NCI-H69 (cell line): ENCODE data around the gene GNAI2.
"Not testable (repeated sequence)": the region's sequence is repeated elsewhere in the genome, so short reads cannot be mapped to it uniquely, and the experiment has no call there.

Experiments used
- DNase-seq: peaks from one replicate; lab custom pipeline; 2025; lab: John Stamatoyannopoulos, UW

The GNAI2 gene

DNA sequence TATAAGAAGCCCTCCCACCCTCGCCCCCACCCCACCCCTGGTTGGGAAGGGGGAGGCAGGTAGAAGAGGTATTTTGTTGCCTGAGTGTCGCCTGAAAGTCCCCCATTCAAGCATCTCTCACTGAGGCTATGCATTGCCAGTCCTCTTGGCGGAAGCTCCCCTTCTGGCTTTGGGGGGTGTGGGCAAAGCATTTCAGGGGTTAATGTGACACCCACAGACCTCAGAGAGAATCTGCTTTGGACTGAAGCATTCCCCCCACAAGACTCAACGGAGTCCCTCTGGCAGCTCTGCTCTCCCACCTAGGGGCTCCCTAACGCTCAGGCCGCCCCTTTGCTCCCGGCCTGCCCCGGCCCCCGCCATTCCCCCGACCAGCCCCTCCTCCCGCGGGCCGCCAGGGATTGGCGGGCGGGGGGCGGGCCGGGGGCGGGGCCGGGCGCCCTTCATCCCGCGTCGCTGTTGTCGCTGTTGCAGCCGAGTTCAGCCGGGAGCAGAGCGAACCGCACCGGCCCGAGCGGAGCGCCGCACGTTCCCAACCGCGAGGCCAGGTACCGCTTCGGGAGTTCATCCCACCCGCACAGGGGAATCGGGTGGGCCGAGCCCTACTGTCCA is 31.1 kb upstream of the GNAI2 start, which contains the start of gene SLC38A3:
TSS of gene SLC38A3 (plus strand) at position 468 of the 609 bp plus-strand sequence. CDS start 8,929 bp downstream, outside the sequence.
- peak; percentile 49 for DNase-seq

DNA sequence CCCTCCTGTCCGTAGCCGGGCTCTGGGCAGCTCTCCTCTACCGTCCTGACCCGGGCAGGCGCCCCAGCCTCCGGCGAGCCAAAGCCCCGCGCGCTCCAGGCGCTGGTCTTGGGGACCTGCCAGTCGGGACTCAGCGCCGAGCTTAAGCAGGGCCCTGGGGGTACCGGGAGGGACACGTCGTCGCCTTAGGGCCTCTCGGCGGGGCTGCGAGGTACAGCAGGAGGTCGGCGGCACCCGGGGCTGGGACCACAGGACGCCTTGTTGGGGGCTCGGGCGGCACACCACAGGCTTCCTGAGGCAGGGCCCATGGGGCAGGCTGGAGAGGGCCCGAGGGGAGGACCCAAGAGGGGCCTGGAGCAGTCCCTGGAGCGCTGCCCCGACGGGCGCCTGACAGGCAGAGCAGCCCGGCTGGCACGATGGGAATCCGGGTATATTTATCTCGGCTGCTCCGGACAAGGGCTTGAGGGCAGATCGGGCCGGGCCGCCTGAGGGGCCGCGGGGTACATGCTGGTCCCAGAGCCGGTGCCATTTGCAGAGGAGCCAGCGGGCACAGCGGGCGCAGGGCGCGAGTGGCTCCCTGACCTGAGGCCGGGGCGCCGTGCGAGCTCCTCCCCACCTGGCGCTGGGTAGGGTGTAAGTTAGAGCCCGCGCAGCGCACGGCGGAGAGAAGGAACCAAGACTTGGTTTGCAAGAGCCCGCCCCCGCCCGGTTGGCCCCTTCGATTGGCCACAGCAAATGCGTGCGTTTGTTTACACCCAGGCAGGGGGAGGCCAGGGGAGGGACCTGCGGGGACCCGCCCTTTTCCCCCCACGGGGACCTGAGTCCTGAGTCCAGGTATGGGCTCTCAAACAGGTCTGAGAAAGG is 30.4 kb upstream of the GNAI2 start:
- DNase-seq = peak; percentile 66

DNA sequence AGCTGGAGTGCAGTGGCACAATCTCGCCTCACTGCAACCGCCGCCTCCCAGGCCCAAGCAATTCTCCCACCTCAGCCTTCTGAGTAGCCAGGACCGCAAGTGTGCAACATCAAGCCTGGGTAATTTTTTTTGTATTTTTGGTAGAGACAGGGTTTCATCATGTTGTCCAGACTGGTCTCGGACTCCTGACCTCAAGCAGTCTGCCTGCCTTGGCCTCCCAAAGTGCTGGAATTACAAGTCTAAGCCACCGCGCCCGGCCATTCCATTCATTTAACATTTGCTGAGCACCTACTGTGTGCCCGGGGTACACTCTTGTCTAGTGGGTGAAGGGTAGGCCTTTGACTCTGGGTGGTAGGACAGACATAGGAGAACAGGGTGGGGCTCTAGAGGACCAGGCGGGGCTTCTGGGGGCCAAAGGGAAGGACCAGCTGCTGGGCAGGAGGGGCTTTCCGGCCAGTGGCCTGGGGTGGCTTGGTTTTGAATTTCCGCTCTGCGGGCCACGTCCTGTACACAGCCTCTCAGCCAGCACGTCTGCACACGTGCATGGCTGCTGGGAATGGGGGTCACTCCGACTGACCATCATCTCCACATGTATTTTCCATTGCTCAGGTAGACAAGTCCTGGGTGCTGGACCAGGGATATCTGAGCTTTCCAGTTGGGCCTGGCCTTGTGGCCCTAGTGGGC is 28.5 kb upstream of the GNAI2 start:
- DNase-seq = no peak

DNA sequence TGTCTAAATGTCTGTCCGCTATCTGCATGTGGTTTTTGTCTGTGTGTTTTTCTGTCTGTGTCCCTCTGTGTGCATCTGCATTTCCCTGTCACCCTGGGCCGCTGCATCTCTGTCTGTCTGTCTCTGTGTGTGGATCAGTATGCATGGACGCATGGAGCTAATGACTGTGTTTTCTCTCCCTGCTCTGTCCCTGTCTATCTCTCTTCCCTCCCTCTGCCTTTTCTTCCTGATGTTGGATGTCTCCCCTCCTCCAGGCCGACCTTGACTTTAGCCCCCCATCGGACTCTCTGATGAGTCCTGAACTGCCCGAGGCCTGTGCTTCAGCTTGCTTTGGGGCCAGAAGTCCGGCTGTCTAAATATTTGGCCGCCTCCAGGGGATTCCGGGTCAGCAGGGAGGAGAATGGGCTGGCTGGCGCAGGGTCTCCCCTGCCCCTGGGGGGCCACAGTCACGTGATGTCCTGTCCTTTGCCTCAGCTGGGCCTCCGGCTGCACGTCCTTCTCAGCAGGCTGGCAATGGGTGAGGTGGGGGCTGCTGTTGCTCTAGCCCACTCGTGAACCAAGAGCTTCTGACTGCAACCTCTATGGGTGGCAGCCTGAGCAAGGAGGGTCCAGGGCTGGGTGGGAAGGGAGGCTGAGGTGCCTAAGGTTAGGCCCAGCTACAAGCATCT is 27.2 kb upstream of the GNAI2 start:
- peak; percentile 21 for DNase-seq

DNA sequence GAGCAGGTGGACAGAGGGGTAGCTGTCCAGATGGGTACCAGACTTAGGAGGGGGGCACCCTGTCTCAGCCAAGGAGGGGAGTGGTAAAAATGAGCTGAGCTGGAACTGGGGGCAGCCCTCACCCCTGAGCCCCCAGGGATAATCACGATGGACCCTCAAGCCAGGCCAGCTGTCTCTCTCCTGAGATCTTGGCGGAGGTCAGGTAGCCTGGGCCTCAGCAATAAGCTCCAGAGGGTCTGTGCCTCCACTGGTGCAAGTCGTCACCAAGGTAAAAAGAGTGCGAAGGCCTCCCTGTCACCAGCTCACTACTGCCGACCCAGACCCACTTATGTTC is 25.9 kb upstream of the GNAI2 start:
- no peak for DNase-seq

DNA sequence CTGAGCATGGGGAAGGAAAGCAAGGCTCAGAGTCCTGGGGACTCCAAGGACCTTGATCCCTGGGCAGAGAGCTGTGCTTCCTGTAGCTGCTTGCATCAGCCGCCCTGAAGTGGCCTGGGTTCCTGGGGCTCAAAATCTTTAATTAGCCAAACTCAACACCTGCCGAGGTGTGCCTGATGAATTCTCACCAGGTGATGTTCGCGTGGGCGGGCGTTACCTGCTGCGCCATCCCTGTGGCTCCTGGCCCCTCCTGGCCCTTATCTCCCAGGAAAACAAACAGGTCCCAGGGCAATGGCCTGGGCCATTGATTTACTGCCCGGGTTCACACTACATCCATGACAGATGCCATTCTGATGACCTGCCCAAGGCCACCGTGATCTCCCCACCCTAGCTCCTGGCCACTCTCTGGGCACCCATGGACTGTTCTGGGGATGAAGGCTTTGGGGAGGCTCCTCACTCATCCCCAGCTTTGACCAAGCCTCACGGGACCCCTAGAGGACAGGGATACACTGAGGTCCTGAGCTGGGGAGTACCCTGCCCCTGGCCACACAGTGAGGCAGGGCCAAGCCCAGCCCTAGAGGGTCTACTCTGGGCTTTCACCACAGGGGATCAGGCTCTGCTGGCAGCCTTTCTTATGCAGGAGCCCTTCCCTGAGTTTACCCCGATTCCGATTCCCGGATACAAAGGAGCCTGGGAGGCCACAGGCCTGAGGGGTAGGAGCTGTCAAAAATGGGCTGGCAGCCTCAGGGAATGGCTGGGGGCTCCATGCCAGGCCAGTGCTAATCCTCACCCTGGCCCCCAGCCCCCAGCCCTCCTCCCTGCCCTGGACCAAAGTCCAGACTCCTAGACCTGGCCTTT is 25.3 kb upstream of the GNAI2 start:
- peak; percentile 24 for DNase-seq

DNA sequence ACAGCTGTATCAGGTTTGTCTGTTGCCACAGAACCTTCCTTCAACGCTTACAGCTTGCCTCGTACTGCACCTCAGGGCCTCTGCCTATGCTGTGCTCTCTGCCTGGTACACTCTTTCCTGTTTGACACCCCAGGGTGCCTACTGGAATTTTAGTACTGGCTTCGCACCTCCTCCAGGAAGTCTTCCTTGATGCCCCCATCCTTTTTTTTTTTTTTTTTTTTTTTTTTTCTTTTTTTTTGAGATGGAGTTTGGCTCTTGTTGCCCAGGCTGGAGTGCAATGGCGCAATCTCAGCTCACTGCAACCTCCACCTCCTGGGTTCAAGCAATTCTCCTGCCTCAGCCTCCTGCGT is 24.7 kb upstream of the GNAI2 start:
- DNase-seq = not testable (repeated sequence)

DNA sequence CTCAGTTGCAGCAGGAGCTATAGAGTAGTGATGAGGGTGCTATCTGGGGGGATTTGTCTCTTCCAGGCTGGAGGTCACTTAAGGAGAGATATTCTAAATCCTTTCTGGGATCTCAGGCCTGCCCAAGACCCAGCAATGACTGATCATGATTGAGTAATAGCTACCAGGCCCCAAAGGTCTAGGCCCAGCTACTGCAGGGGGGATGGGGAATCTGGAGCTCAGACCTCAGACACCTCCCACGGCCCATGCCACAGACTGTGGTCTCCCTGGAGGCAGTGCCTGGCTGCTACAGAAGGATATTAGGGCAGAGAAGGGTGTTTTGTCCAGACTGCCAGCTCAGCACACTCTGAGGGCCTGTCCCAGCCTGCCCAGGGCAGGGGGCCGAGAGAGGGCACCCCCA is 24.1 kb upstream of the GNAI2 start:
- no peak for DNase-seq

DNA sequence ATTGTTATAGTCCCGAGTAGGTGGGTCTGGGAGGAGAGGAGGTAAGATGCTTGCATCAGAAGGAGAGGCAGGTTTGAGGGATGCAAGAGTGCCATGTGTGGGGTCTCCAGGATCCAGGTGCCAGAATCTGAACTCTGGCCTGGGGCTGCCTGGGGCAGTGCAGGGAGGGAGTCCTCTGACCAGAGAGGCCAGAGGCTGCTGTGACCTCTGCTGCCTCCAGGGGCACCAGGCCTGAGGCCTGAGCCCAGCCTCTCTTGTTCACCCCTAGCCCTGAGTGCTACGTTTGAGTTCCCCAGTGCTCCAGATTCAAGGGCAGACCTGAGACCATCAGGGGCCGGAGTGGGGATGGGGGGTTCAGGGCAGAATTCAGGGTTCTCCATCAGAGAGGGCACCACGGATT is 23.5 kb upstream of the GNAI2 start:
- DNase-seq = no peak

DNA sequence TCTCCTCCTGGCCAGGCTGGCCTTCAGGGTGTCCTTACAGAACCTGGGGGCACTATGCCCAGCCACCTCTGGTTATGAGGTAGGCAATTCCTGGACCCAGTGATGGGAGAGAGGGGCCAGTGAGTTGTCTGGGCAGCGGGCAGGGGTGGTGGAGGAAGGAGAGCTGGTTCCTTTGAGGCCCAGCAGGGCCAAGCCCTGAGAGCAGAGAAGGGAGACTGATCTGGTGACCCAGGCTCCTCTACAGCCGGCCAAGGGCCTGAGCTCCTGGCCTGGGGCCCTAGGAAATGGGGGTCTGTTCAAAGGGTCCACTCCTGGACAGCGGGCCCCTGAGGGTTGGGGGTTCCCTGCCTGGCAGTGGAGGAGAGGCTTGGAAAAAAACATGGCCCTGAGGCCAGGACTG is 23.0 kb upstream of the GNAI2 start:
- DNase-seq = no peak

DNA sequence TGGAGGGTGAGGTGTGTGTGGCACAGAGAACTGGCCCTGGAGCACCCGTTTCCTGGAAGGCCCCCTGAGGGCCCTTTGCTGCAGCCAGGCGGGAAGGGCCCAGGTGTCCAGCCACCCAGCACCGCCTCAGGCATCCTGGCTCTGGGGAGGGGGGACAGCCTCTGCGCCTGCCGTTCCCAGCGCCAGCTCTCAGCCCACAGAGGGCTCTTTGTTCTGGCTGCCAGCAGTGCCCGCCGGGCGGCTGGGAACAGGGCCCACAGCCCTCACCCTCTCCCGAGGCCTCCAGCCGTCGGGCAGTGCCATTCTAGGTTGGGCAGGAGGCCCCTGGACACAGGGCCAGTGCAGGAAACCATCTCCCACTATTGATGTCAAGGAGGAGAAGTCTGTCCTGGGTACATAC is 22.6 kb upstream of the GNAI2 start:
- peak; percentile 57 for DNase-seq

DNA sequence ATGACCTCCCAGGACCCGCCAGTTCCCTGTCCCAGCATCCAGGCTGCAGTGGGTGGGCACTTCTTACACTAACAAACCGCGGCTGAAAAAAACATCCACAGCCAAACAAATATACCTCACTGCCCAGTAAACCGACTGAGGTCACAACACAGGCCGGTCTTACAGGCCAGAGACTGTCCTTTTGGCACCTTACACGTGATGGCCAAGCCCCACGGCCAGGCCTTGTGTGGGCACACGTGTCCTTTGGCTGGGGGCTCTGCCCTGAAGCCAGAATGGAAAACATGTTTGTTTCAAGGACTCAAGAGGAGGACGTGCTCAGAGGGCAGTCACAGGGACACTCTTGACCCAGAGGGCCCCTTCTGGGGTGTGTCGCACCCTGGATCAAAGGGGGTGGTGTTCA is 21.2 kb upstream of the GNAI2 start:
- no peak for DNase-seq

DNA sequence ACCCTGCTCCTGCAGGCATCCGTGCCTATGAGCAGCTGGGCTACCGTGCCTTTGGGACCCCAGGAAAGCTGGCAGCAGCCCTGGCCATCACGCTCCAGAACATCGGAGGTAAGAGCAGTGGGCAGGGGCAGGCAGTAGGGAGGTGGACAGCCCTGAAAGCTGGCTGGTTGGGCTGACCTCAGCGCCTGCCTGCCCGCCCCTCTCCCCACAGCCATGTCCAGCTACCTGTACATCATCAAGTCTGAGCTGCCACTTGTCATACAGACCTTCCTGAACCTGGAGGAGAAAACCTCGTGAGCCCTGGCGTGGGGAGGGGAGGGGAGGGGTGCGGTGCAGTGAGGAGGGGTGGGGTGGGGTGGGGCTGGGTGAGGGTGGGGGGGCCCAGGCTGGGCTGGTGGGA is 20.5 kb upstream of the GNAI2 start:
- no peak for DNase-seq

DNA sequence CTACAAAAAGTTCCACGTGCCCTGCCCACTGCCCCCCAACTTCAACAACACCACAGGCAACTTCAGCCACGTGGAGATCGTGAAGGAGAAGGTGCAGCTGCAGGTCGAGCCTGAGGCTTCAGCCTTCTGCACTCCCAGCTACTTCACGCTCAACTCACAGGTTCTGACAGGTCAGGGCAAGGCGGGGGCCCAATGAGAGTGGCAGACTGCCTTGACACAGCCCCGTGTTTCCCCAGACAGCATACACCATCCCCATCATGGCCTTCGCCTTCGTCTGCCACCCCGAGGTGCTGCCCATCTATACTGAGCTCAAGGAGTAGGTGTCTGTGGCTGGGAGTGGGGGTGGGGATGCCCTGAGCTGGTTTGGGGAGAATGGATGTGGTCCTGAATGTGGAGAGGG is 18.3 kb upstream of the GNAI2 start:
- DNase-seq = no peak

DNA sequence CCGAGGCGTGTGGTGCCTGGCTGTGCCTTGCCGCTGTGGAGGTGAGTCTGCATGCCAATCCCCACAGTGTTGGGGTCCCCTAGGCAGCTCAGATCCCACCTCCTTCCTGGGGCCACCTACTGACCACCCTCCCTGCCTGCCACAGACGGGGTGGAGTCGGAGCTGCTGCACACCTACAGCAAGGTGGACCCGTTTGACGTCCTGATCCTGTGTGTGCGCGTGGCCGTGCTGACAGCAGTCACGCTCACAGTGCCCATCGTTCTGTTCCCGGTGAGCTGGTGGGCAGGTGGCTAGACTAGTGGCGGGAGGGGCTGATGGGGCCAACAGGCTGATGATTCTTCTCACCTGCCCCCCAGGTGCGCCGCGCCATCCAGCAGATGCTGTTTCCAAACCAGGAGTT is 17.6 kb upstream of the GNAI2 start:
- DNase-seq = no peak

DNA sequence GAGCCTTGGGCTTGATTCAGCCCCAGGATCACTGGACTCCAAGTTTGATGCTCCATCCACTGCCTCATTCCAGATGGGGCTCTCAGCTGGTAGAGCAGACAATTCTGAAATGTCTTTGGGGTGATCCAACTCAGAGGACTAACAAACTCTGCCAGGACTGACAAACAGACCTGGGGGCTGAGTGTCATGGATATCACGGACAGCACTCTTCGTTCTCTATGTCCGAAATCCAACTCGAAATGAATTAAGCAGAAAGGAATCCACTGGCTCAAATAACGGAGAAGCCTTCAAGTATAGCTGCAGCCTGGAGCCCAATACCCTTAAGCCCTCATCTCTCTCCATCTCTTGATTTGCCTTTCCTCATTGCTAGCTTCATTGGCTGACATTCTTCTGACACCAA is 16.7 kb upstream of the GNAI2 start:
- DNase-seq = no peak

DNA sequence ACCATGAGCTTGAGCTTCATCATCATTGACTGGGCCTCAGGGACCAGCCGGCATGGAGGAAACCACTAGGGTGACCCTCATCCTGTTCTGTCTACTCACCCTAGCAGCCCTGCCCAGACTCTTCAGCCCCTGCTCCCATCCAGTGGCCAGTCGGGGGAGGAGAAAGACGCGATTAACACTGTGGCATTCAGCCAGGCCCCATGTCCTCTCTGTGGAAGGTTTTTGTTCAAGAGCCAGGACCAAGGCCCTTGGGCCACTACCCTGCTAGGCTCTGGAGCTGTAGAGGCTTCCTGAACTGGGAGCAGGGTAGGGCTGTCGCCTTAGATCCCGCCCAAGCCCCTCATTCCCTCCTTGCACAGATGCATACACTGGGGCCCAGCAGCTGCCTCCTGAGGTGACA is 15.9 kb upstream of the GNAI2 start:
- DNase-seq = no peak

DNA sequence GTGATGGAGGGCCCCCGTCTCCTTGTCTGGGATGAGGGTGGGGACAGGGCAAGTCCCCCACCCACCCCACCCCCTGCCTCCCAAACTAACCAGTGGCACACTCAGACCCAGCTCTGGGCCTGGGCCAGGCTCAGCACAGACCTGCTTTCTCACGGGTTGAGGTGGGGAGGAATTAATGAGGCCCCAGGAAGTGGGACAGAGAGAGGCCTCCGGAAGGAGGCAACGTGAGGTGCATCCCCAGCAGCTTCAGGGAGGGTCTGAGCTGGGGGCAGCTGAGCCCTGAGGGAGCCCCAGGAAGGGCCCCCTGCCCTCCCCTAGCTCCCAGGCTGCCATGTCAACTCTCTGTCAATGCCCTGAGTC is 15.0 kb upstream of the GNAI2 start:
- DNase-seq = no peak

DNA sequence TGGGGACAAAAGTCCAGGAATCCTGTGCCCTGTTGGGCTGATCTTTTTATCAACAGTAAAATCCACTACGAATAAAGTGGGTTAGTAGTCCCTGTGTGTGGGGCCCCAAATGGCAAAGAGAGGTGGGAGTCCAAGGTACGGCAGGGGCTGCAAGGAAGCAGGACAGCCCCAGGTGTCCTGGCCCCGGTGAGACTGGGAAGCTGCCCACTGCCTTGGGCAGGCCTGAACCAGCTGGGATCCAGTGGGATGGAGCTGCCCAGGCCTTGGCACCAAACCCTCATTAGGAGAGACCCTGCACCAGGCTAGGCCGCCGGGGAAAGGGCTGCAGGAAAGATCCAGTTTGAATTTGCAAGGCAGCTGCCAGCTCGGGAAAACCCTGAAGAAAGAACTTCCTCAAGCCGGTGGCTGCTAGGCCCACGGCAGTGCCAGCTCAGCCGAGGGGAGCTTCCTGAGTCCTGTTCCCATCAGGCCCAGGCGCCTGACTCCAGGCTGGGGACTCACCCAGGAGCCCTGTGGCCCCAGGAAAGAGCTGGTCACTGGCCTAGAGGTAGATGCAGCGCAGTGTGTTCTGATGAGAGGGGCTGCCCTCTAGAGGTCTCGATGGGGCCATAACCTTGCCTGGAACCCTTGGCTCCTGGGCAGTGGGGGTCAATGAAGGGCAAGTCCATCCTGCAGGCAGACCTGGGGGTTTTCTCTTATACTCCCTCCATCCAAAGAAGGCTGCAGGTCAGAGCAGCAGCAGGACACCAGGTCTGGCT is 14.4 kb upstream of the GNAI2 start:
- DNase-seq = no peak

DNA sequence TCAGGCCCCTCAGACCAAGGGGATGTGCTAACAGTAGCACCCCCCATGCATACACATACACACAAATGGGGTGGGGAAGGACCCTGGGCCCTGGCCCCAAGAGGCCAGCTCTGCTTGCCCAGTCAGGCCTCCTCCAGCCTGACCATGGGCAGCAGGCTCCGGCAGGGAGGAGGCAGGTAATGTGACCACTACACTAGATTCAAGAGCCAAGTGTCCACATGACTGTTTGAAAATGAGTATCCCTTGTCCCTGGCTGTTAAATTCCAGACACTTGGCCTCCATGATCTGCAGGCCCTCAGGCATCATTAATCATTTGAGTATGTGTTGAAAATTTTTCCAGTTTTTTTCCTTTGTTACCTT is 13.9 kb upstream of the GNAI2 start:
- DNase-seq = no peak

DNA sequence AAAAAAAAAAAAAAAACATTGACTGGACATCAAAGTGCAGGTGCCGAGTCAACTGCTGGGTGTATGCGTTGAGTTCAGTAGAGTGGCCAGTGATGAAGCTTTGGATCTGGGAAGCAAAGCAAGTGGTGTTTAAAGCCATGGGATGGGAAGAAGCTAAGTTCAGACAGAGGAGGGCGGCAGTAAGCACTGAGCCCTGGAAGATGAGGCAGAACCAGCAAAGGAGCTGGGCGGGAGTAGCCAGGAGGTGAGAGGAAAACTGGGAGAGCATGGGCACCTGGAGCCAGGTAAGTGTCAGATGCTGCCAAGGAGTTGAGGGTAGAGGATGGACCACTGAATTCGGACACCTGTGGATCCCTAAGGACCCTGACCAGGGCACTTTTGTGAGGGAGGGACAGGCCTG is 11.4 kb upstream of the GNAI2 start:
- no peak for DNase-seq
